Prostate gland (tissue), 2 donors: ENCODE data around the gene PIP5K1B. TPM values are rescaled to one million over a fixed set of nuclear protein-coding genes. Genes with fewer than 3 reads are reported as not detected.

Experiments used
- DNase-seq: peaks from one replicate; pipeline ENCODE4 v3.0.0-alpha.2; 2019; ENCODE audit warnings: low spot score
- H3K27ac ChIP-seq, 2 donors: fragments of 200-600 bp; sonication (generic); 2 replicates each; pipeline ENCODE4 v1.5.1; 2017 to 2019
- H3K27me3 ChIP-seq: fragments of 200-600 bp; sonication (generic); replicated peaks from 2 replicates; pipeline ENCODE4 v1.5.1; 2019; ENCODE audit not compliant: insufficient read depth
- H3K36me3 ChIP-seq, 2 donors: fragments of 200-600 bp; sonication (generic); 1 replicate in 1 of 2; 2 replicates in 1 of 2; pipeline versions ENCODE4 v1.5.1 to v1.8.1; 2017 to 2019
- H3K4me1 ChIP-seq: fragments of 200-600 bp; sonication (generic); replicated peaks from 2 replicates; pipeline ENCODE4 v1.5.1; 2019
- H3K4me3 ChIP-seq, 2 donors: fragments of 200-600 bp; sonication (generic); 2 replicates each; pipeline ENCODE4 v1.5.1; 2017 to 2019
- H3K9me3 ChIP-seq: fragments of 200-600 bp; sonication (generic); 2 replicates; pipeline ENCODE4 v1.5.1; 2017
- CTCF ChIP-seq, 4 experiments: fragments of 200-600 bp in 2 of 4; fragments of 450-650 bp in 2 of 4; sonication (generic) in 2 of 4; IDR thresholded peaks; 1 replicate in 3 of 4; 2 replicates in 1 of 4; pipeline ENCODE4 v1.5.1; 2016 to 2019; ENCODE audit warnings: antibody characterized with exemption in 4 of 4, mild to moderate bottlenecking in 2 of 4, moderate library complexity in 2 of 4
- POLR2A ChIP-seq: fragments of 450-650 bp; IDR thresholded peaks from one replicate; pipeline ENCODE4 v1.6.1; 2016; ENCODE audit warnings: antibody characterized with exemption, mild to moderate bottlenecking
- POLR2AphosphoS5 ChIP-seq: sonication (generic); formaldehyde crosslinking; IDR thresholded peaks from one replicate; pipeline ENCODE4 v1.6.1; 2017; ENCODE audit warnings: antibody characterized with exemption
- WGBS: methylation state at CpG from one replicate; pipeline ENCODE4 v1.1.5; 2018; 5-methylcytosine and 5-hydroxymethylcytosine counted together
- intact Hi-C: fragments of 100-400 bp; cut with DNase I; formaldehyde crosslinking; loops from one replicate; pipeline ENCODE4 v1.14.2; 2022
- total RNA-seq, 2 donors: library from RNA; depleted of rRNA; stranded (reverse); fragments of >200 nt; gene quantifications; one replicate each; pipeline ENCODE4 v1.1.0, GENCODE V29; 2016

PIP5K1B gene
- total RNA-seq, 2 donors from 2014 or later, result 1.6 to 38.3 TPM

DNA sequence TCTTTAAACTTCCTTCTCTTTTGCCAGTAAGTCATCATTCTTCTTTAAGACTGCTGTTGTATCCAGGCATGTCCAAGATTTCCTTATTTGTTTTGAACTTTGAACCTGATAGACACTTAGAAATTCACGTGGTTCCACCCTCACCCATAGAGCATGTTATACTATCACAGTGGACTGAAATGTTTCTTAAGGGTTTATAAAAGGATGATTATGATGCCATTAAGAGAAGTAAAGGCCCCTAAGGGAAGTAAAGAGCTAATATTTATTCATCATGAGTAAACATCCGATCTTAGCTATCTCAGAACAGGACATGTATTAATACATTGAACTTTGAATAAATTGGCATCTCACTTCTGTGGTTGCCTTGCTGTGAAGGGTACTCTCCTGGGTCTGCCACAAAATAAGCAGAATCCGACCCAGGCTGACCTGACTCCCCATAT is 259.1 kb downstream of the PIP5K1B start:
- Histone ChIP-seq H3K36me3 (no peaks in the 10 kb centered on the region), H3K27me3 (no peaks in the 10 kb centered on the region), H3K4me1 (no peaks in the 10 kb centered on the region), H3K4me3 (no peak overlapping the region), H3K9me3 (no peaks in the 10 kb centered on the region), H3K27ac (no peak overlapping the region)
- no peak for DNase-seq
- intact Hi-C loops, result no loop called here
- no peak for TF ChIP-seq POLR2AphosphoS5
- TF ChIP-seq POLR2A, result no peak
- no peak for TF ChIP-seq CTCF (IDR thresholded peaks at IDR 0.05)
- WGBS, result 33% methylated on average over 3 of the region's 3 CpGs

DNA sequence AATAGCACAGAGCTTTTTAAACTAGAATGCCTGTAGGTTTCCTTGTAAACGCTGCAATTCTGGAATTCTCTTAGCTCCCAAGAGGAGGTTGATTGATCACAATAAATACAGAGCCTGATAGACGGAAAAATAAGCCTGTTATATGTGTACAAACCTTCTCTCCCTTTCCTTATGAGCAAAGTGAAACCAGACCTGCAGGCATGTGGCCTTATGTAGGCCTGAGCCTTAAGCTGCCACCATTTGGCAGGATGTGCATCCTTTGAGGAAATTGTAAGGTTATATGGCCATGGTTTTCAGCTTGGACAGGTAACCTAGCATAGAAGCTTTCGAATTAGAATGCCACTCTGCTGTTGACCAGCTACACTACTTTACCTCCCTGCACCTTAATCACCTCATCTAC is 259.7 kb downstream of the PIP5K1B start:
- DNase-seq, result no peak
- no peaks in the 10 kb centered on the region for H3K27me3 ChIP-seq
- TF ChIP-seq POLR2AphosphoS5 (no peak), CTCF (IDR thresholded peaks at IDR 0.05) (no peak), POLR2A (no peak)
- 68% methylated on average over 3 of the region's 3 CpGs for WGBS
- H3K36me3 ChIP-seq, result no peaks in the 10 kb centered on the region
- H3K4me3 ChIP-seq, result no peak overlapping the region
- no peaks in the 10 kb centered on the region for H3K9me3 ChIP-seq
- no peaks in the 10 kb centered on the region for H3K4me1 ChIP-seq
- H3K27ac ChIP-seq, result no peak overlapping the region
- intact Hi-C loops, result no loop called here

DNA sequence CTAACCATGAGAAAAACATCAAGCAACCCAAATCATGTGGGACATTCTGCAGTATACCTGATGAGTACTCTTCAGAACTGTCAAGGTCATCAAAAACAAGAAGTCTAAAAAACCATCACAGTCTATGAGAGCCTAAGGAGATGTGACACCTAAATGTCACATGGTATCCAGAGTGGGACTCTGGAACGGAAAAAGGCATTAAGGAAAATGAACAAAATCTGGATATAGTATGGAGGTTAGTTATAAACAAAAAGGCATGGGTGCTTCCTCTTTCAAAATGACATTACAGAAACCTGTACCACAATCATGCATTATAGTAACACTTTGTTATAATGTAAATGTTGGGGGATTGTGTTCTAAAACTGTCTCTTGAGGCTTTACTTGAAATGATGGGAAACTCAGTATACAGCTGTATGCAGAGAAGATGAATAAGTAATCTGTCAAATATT is 261.5 kb downstream of the PIP5K1B start:
- Histone ChIP-seq H3K27me3 (no peaks in the 10 kb centered on the region), H3K36me3 (no peaks in the 10 kb centered on the region), H3K4me1 (no peaks in the 10 kb centered on the region), H3K9me3 (no peaks in the 10 kb centered on the region), H3K27ac (no peak overlapping the region), H3K4me3 (no peak overlapping the region)
- TF ChIP-seq POLR2AphosphoS5, result no peak
- no peak for DNase-seq
- 89% methylated on average over 1 of the region's 1 CpG for WGBS
- intact Hi-C loops, result no loop called here

- Histone ChIP-seq H3K27me3 (no peaks in the 10 kb centered on the region), H3K27ac (no peak overlapping the region), H3K36me3 (no peaks in the 10 kb centered on the region), H3K9me3 (no peaks in the 10 kb centered on the region), H3K4me1 (no peaks in the 10 kb centered on the region), H3K4me3 (no peak overlapping the region)
- 73% methylated on average over 1 of the region's 1 CpG for WGBS
- no peak for DNase-seq
- TF ChIP-seq POLR2AphosphoS5 (no peak), CTCF (IDR thresholded peaks at IDR 0.05) (no peak), POLR2A (no peak)
- intact Hi-C loops, result no loop called here
Measured at GRCh38 chr9:68967800-68968199, 262.8 kb downstream of the PIP5K1B start.

DNA sequence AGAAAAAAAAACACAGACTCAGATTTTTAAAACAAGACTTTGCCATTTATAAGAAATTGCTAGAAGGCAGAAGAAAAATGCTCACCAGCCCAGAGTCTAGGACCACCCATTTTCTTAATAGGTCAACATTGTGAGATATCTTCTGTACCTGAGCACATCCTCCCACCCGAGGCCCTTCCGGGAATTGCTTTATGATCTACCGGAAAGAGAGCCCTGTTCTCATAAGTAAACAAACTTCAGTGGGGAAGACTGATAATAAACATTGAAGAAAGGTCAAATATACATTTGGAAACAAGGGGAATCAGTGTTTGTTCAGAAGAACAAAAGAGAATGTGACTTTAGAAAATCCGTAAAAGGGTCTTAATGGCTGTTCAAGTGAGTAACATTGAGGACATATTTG is 264.5 kb downstream of the PIP5K1B start:
- intact Hi-C loops, result no loop called here
- Histone ChIP-seq H3K27me3 (no peaks in the 10 kb centered on the region), H3K27ac (no peak overlapping the region), H3K36me3 (no peaks in the 10 kb centered on the region), H3K4me1 (no peaks in the 10 kb centered on the region), H3K4me3 (no peak overlapping the region), H3K9me3 (no peaks in the 10 kb centered on the region)
- TF ChIP-seq POLR2A (no peak), POLR2AphosphoS5 (no peak), CTCF (IDR thresholded peaks at IDR 0.05) (no peak)
- no peak for DNase-seq
- WGBS, result 47% methylated on average over 4 of the region's 4 CpGs
